Kidney (tissue), 14 donors: ENCODE measurements around the gene MTERF1. TPM values are rescaled to one million over a fixed set of nuclear protein-coding genes. Genes with fewer than 3 reads are reported as not detected.
"Not testable (repeated sequence)": the region's sequence is repeated elsewhere in the genome, so short reads cannot be mapped to it uniquely, and the experiment has no call there.

Experiments used
- DNase-seq, 5 donors: peaks; one replicate each; pipeline ENCODE4 v3.0.0-alpha.2; 2013 to 2020
- FAIRE-seq: peaks from 2 replicates; lab custom pipeline; 2012; peaks lifted over from hg19 to GRCh38; lab: Jason Lieb, UNC
- H3K27ac ChIP-seq, 2 donors: one replicate each; pipeline ENCODE4 v1.7.0; 2013; ENCODE audit warnings: low read depth in 2 of 2, low read length in 2 of 2, inconsistent platforms in 1 of 2
- H3K27me3 ChIP-seq: one replicate; pipeline ENCODE4 v1.7.1; 2013; ENCODE audit warnings: low read length, inconsistent platforms; ENCODE audit not compliant: control insufficient read depth, insufficient read depth
- H3K36me3 ChIP-seq, 3 donors: one replicate each; pipeline versions ENCODE4 v1.7.0 to v1.7.1; 2013; ENCODE audit warnings: low read length in 3 of 3, control low read depth in 1 of 3, inconsistent platforms in 1 of 3; ENCODE audit not compliant: insufficient read depth in 3 of 3, control insufficient read depth in 2 of 3
- H3K4me1 ChIP-seq, 3 donors: one replicate each; pipeline versions ENCODE4 v1.7.0 to v1.7.1; 2013; ENCODE audit warnings: low read length in 3 of 3, inconsistent platforms in 1 of 3, low read depth in 1 of 3; ENCODE audit not compliant: control insufficient read depth in 2 of 3, insufficient read depth in 2 of 3
- H3K4me3 ChIP-seq, 3 donors: one replicate each; pipeline versions ENCODE4 v1.7.0 to v1.8.1; 2013; ENCODE audit warnings: low read length in 3 of 3, control low read depth in 1 of 3, inconsistent platforms in 1 of 3
- H3K9ac ChIP-seq, 3 donors: one replicate each; pipeline versions ENCODE4 v1.7.0 to v1.7.1; 2013; ENCODE audit warnings: low read length in 3 of 3, control low read depth in 1 of 3, inconsistent platforms in 1 of 3
- H3K9me3 ChIP-seq, 3 donors: one replicate each; pipeline versions ENCODE4 v1.7.0 to v1.7.1; 2013; ENCODE audit warnings: low read length in 3 of 3, control low read depth in 1 of 3, inconsistent platforms in 1 of 3; ENCODE audit not compliant: control insufficient read depth in 2 of 3, insufficient read depth in 1 of 3
- CTCF ChIP-seq: IDR thresholded peaks from 3 replicates; pipeline ENCODE4 v1.5.1; 2012; ENCODE audit warnings: mild to moderate bottlenecking, moderate library complexity, borderline replicate concordance; ENCODE audit not compliant: insufficient read depth; ENCODE audit errors: extremely low read depth
- intact Hi-C: fragments of 100-400 bp; cut with DNase I; formaldehyde crosslinking; loops from one replicate; pipeline ENCODE4 v1.11.1; 2022
- polyA plus RNA-seq: library from polyadenylated mRNA; stranded (reverse); fragments of 350-450 nt; fragmentation: Illumina TruSeq; extraction: RNeasy Lipid Tissue Mini Kit (QIAGEN cat#74804); gene quantifications from one replicate; pipeline ENCODE4 v1.2.3, GENCODE V29; 2014; ENCODE audit warnings: low read depth, low replicate concordance; ENCODE audit not compliant: insufficient read depth
- total RNA-seq: library from RNA; stranded (reverse); fragmentation: NEBNext Ultra II Directional; extraction: Animal tissue kit (Norgen Biotek cat#: 25700); gene quantifications from one replicate; pipeline ENCODE4 v1.2.1, GENCODE V29; 2021
- donor health status: control.
- donor health status: control.
- donor health status: control.
- donor health status: control.
- donor health status: control.
- donor health status: DM: yes; HTN: yes; CAD: no.
- donor health status: Normal renal cell carcinoma (clear cell type).

Gene MTERF1
- total and polyA plus RNA-seq, 2 donors from 2014 or later = 10.1 to 14.6 TPM

GRCh38 chr7:91892821-91893340, 12.4 kb upstream of the MTERF1 start:
- H3K27ac ChIP-seq = no peak overlapping the region
- no peak for TF ChIP-seq CTCF
- DNase-seq (peak in 1 of 5 donors; percentile 2), FAIRE-seq (no peak)
- no peak overlapping the region for H3K4me3 ChIP-seq
- H3K36me3 ChIP-seq = no peaks in the 10 kb centered on the region
- intact Hi-C loops = no loop called here
- H3K4me1 ChIP-seq = no peaks in the 10 kb centered on the region
- H3K9ac ChIP-seq = no peak overlapping the region
- no peaks in the 10 kb centered on the region for H3K9me3 ChIP-seq
- no peaks in the 10 kb centered on the region for H3K27me3 ChIP-seq

GRCh38 chr7:91892099-91892705, 11.7 kb upstream of the MTERF1 start:
- intact Hi-C loops = no loop called here
- H3K36me3 ChIP-seq = no peaks in the 10 kb centered on the region
- no peak overlapping the region for H3K4me3 ChIP-seq
- no peaks in the 10 kb centered on the region for H3K4me1 ChIP-seq
- H3K27me3 ChIP-seq = no peaks in the 10 kb centered on the region
- no peaks in the 10 kb centered on the region for H3K9me3 ChIP-seq
- H3K9ac ChIP-seq = no peak overlapping the region
- FAIRE-seq (no peak), DNase-seq (no peak)
- no peak overlapping the region for H3K27ac ChIP-seq
- no peak for TF ChIP-seq CTCF

DNA sequence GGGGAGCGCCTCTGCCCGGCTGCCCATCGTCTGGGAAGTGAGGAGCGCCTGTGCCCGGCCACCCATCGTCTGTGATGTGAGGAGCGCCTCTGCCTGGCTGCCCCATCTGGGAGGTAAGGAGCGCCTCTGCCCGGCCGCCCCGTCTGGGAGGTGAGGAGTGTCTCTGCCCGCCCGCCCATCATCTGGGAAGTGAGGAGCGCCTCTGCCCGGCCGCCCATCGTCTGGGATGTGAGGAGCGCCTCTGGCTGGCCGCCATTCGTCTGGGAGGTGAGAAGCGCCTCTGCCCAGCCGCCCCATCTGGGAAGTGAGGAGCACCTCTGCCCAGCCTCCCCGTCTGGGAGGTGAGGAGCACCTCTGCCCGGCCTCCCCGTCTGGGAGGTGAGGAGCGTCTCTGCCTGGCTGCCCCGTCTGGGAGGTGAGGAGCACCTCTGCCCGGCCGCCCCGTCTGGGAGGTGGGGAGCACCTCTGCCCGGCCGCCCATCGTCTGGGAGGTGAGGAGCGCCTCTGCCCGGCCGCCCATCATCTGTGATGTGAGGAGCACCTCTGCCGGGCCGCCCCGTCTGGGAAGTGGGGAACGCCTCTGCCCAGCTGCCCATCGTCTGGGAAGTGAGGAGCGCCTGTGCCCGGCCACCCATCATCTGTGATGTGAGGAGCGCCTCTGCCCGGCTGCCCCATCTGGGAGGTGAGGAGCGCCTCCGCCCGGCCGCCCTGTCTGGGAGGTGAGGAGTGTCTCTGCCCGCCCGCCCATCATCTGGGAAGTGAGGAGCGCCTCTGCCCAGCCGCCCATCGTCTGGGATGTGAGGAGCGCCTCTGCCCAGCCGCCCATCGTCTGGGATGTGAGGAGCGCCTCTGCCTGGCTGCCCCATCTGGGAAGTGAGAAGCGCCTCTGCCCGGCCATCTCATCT, 8.0 kb upstream of the MTERF1 start:
- H3K4me1 ChIP-seq, H3K9me3 ChIP-seq, H3K27me3 ChIP-seq, H3K36me3 ChIP-seq, H3K9ac ChIP-seq, intact Hi-C loops, H3K4me3 ChIP-seq, FAIRE-seq, H3K27ac ChIP-seq: not testable (repeated sequence)
- peak in 1 of 5 donors; percentile 65 for DNase-seq

DNA sequence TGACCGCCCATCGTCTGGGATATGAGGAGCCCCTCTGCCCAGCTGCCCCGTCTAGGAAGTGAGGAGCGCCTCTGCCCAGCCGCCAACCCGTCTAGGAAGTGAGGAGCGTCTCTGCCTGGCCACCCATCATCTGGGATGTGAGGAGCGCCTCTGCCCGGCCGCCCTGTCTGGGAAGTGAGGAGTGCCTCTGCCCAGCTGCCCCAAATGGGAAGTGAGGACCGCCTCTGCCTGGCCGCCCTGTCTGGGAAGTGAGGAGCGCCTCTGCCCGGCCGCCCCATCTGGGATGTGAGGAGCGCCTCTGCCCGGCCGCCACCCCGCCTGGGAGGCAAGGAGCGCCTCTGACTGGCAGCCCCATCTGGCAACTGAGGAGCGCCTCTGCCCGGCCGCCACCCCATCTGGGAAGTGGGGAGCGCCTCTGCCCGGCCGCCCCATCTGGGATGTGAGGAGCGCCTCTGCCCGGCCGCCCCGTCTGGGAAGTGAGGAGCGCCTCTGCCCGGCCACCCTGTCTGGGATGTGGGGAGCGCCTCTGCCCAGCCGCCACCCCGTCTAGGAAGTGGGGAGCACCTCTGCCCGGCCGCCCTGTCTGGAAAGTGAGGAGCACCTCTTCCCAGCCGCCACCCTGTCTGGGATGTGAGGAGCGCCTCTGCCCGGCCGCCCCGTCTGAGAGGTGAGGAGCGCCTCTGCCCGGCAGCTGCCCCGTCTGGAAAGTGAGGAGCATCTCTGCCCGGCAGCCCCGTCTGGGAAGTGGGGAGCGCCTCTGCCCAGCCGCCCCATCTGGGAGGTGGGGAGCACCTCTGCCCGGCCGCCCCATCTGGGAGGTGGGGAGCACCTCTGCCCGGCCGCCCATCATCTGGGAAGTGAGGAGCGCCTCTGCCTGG, 7.1 kb upstream of the MTERF1 start:
- H3K9me3 ChIP-seq, H3K36me3 ChIP-seq, H3K27me3 ChIP-seq, intact Hi-C loops, H3K4me1 ChIP-seq, H3K9ac ChIP-seq, H3K4me3 ChIP-seq, FAIRE-seq, H3K27ac ChIP-seq: not testable (repeated sequence)
- peak in 1 of 5 donors; percentile 49 for DNase-seq
